SU-DHL-6 (cell line): ENCODE results near the gene ZDHHC17.
A peak's percentile ranks its signal among the peaks of the same experiment; 100 is the strongest.

ENCODE experiments used
- H2AFZ ChIP-seq: fragments of 200-600 bp; sonication (generic); 2 replicates; pipeline ENCODE4 v1.6.1; 2014; ENCODE audit warnings: low read depth, mild to moderate bottlenecking, moderate library complexity, mixed read lengths, antibody characterized with exemption, low read length; ENCODE audit not compliant: severe bottlenecking
- H3F3A ChIP-seq: fragments of 200-600 bp; shearing (Covaris generic); 2 replicates; pipeline ENCODE4 v1.6.0; 2016; ENCODE audit warnings: antibody characterized with exemption, mild to moderate bottlenecking; ENCODE audit not compliant: insufficient read depth
- H3K27ac ChIP-seq: fragments of 200-600 bp; sonication (generic); 2 replicates; pipeline ENCODE4 v1.5.1; 2016; ENCODE audit warnings: low read depth, mild to moderate bottlenecking, low read length, moderate library complexity, mixed read lengths
- H3K27me3 ChIP-seq: fragments of 200-600 bp; sonication (generic), shearing (Covaris generic); 2 replicates; pipeline ENCODE4 v1.6.0; 2014; ENCODE audit warnings: mild to moderate bottlenecking, low read length
- H3K36me3 ChIP-seq: fragments of 200-600 bp; sonication (generic); 2 replicates; pipeline ENCODE4 v1.6.1; 2014; ENCODE audit warnings: mild to moderate bottlenecking, low read length, mixed read lengths
- H3K4me2 ChIP-seq: fragments of 300-600, 200-600 bp; shearing (Covaris generic), sonication (generic); 2 replicates; pipeline ENCODE4 v1.6.0; 2014; ENCODE audit warnings: low read length, low read depth, mild to moderate bottlenecking; ENCODE audit not compliant: poor library complexity, severe bottlenecking
- H3K4me3 ChIP-seq: fragments of 200-600 bp; sonication (generic); 2 replicates; pipeline ENCODE4 v1.5.1; 2014; ENCODE audit warnings: antibody characterized with exemption, low read length, mild to moderate bottlenecking, mixed read lengths; ENCODE audit not compliant: insufficient read depth, poor library complexity, severe bottlenecking
- H3K79me2 ChIP-seq: fragments of 200-600 bp; sonication (generic); 2 replicates; pipeline ENCODE4 v1.6.1; 2014; ENCODE audit warnings: mild to moderate bottlenecking, low read length, moderate library complexity; ENCODE audit not compliant: insufficient read depth
- H3K9ac ChIP-seq: fragments of 200-600 bp; sonication (generic); 2 replicates; pipeline ENCODE4 v1.7.0; 2014; ENCODE audit warnings: mild to moderate bottlenecking, low read length
- H3K9me2 ChIP-seq: fragments of 200-600 bp; sonication (generic); replicated peaks from 2 replicates; pipeline ENCODE4 v1.6.1; 2014; ENCODE audit warnings: low read length; ENCODE audit not compliant: insufficient read depth
- H3K9me3 ChIP-seq: fragments of 200-600 bp; sonication (generic); 2 replicates; pipeline ENCODE4 v1.6.1; 2014; ENCODE audit warnings: low read length, mixed read lengths; ENCODE audit not compliant: insufficient read depth
- H4K20me1 ChIP-seq: fragments of 200-600 bp; sonication (generic); 2 replicates; pipeline ENCODE4 v1.6.1; 2014; ENCODE audit warnings: low read depth, mild to moderate bottlenecking, antibody characterized with exemption, low read length, moderate library complexity, mixed read lengths
- CTCF ChIP-seq: fragments of 200-600 bp; sonication (generic); IDR thresholded peaks from one replicate; pipeline ENCODE4 v1.5.1; 2017; ENCODE audit warnings: antibody characterized with exemption, mild to moderate bottlenecking, low read length, moderate library complexity; ENCODE audit not compliant: insufficient read depth, poor library complexity, severe bottlenecking
- EZH2phosphoT487 ChIP-seq: fragments of 200-600 bp; sonication (generic), shearing (Covaris generic); conservative IDR thresholded peaks from 2 replicates; pipeline ENCODE4 v1.6.1; 2018; ENCODE audit warnings: mild to moderate bottlenecking, antibody characterized with exemption, low read length, moderate library complexity, mixed read lengths

ZDHHC17 gene

DNA sequence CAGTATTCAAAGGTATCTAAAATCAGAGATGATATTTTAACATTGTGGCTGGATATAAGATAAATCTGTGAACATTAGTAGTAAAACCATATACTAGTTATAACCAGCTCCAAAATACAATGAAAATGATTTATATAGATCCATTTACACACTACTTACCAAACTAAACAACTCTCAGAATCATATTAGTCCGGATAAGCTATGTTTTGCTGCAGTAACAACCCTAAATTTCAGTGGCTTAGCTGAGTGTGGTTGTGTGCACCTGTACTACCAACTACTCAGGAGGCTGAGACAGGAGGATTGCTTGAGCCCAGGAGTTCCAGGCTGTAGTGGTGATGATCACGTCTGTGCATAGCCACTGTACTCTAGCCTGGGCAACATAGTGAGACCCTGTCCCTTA lies 23.8 kb downstream of the ZDHHC17 start:
- Histone ChIP-seq H3K9me2 (no peaks in the 10 kb centered on the region), H2AFZ (no peak overlapping the region), H4K20me1 (peaks cover 5% of the 10 kb centered on the region; the same call in 1 of the 2 replicates), H3K79me2 (peaks cover 13% of the 10 kb centered on the region), H3K27ac (no peak overlapping the region), H3K9me3 (no peaks in the 10 kb centered on the region), H3K36me3 (no peaks in the 10 kb centered on the region), H3K27me3 (no peaks in the 10 kb centered on the region), H3K4me2 (no peak overlapping the region), H3K9ac (no peak overlapping the region), H3K4me3 (no peak overlapping the region), H3F3A (no peaks in the 10 kb centered on the region; the same call in 1 of the 2 replicates)
- TF ChIP-seq CTCF (no peak), EZH2phosphoT487 (no peak)

DNA sequence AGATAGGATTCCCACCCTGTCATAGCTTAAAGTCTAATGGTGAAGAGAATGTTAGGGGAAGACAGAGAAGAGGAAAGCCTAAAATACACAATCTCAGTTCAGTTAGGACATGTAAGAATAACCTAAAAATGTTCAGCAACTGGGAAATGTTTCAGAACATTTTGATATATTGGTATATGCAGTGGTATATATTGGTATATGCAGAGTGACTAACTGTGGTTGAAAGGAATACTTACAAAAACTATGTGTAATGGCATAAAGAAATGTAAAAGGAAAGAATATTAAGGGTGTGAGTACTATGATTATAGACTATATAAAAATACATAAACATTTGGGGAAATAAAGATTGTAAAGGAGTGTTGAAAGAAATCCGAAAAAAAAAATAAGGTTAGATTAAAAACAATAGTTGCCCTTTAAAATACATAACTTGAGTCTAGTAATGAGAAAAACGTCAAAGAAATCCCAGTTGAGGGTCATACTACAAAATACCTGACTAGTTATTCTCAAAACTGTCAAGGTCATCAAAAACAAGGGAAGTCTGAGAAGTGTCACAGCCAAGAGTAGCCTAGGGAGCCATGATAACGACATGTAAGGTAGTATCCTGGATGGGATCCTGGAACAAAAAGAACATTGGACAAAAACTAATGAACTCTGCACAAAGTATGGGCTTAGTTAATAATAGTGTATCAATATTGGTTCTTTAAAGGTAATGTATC lies 25.6 kb downstream of the ZDHHC17 start:
- Histone ChIP-seq H3K27me3 (no peaks in the 10 kb centered on the region), H3K36me3 (no peaks in the 10 kb centered on the region), H3F3A (no peaks in the 10 kb centered on the region; the same call in 1 of the 2 replicates), H3K79me2 (peaks cover 13% of the 10 kb centered on the region), H2AFZ (no peak overlapping the region), H3K4me3 (no peak overlapping the region), H3K4me2 (no peak overlapping the region), H3K9me3 (no peaks in the 10 kb centered on the region), H3K27ac (no peak overlapping the region), H4K20me1 (peaks cover 5% of the 10 kb centered on the region; the same call in 1 of the 2 replicates), H3K9me2 (no peaks in the 10 kb centered on the region), H3K9ac (no peak overlapping the region)
- no peak for TF ChIP-seq EZH2phosphoT487
- TF ChIP-seq CTCF = no peak

- no peaks in the 10 kb centered on the region for H3K9me2 ChIP-seq
- no peak overlapping the region for H3K4me3 ChIP-seq
- H2AFZ ChIP-seq = no peak overlapping the region
- H3K9me3 ChIP-seq = no peaks in the 10 kb centered on the region
- no peak overlapping the region for H3K9ac ChIP-seq
- no peak overlapping the region for H3K27ac ChIP-seq
- H3K27me3 ChIP-seq = no peaks in the 10 kb centered on the region
- H3K36me3 ChIP-seq = no peaks in the 10 kb centered on the region
- H3F3A ChIP-seq = no peaks in the 10 kb centered on the region; the same call in 1 of the 2 replicates
- TF ChIP-seq CTCF (peak; percentile 27), EZH2phosphoT487 (no peak)
- H4K20me1 ChIP-seq = peaks cover 5% of the 10 kb centered on the region; the same call in 1 of the 2 replicates
- H3K79me2 ChIP-seq = peaks cover 7% of the 10 kb centered on the region
- no peak overlapping the region for H3K4me2 ChIP-seq
Observed at GRCh38 chr12:76790564-76791552, 26.9 kb downstream of the ZDHHC17 start.
